HG03025 (cell line): ENCODE data around the gene ELMO3.

ENCODE experiments used
- ATAC-seq: cut with Tn5 transposase; IDR thresholded peaks from one replicate; pipeline ENCODE4 v1.9.1; 2021; ENCODE audit warnings: mild to moderate bottlenecking, moderate library complexity; ENCODE audit not compliant: unreplicated experiment, low FRiP score

ELMO3 gene, protein sequence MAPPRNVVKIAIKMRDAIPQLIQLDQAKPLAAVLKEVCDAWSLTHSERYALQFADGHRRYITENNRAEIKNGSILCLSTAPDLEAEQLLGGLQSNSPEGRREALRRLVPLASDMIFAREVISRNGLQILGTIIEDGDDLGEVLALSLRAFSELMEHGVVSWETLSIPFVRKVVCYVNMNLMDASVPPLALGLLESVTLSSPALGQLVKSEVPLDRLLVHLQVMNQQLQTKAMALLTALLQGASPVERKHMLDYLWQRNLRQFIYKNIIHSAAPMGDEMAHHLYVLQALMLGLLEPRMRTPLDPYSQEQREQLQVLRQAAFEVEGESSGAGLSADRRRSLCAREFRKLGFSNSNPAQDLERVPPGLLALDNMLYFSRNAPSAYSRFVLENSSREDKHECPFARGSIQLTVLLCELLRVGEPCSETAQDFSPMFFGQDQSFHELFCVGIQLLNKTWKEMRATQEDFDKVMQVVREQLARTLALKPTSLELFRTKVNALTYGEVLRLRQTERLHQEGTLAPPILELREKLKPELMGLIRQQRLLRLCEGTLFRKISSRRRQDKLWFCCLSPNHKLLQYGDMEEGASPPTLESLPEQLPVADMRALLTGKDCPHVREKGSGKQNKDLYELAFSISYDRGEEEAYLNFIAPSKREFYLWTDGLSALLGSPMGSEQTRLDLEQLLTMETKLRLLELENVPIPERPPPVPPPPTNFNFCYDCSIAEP

DNA sequence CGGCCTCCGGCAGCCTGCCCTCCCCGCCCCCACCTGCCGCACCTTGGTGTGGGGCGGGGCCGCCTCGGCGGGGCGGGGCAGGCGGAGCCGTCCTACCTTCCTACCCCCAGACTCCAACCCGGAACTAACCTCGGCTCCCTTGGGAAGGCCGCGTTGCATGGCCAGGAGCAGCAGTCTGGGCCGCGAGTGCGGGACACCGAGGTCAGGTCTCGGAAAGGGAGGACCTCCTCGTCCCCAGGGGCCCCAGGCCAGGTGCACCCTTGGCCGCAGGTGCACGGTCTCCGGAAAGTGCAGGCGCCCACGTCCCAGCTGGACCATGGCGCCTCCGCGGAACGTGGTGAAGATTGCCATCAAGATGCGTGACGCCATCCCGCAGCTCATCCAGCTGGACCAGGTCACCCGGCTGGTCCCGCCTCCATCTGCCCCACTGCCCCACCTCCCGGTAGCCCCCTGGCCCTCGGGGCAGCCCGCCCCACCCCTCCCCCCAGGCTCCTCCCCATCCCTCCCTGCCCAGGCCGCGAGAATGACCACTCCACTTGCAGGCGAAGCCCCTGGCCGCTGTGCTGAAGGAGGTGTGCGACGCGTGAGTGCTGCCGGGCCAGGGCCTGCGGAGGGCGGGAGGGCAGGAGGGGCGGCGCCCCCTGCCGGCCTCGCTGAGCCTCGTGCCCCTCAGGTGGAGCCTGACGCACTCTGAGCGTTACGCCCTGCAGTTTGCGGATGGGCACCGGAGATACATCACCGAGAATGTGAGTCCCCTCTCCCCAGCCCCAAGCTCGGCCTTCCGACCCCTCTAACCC, at the start of gene ELMO3:
ELMO3 (plus strand) TSS at position 121 of the 797 bp plus-strand sequence; CDS start at position 317, 196 bp downstream.
- no peak for ATAC-seq

DNA sequence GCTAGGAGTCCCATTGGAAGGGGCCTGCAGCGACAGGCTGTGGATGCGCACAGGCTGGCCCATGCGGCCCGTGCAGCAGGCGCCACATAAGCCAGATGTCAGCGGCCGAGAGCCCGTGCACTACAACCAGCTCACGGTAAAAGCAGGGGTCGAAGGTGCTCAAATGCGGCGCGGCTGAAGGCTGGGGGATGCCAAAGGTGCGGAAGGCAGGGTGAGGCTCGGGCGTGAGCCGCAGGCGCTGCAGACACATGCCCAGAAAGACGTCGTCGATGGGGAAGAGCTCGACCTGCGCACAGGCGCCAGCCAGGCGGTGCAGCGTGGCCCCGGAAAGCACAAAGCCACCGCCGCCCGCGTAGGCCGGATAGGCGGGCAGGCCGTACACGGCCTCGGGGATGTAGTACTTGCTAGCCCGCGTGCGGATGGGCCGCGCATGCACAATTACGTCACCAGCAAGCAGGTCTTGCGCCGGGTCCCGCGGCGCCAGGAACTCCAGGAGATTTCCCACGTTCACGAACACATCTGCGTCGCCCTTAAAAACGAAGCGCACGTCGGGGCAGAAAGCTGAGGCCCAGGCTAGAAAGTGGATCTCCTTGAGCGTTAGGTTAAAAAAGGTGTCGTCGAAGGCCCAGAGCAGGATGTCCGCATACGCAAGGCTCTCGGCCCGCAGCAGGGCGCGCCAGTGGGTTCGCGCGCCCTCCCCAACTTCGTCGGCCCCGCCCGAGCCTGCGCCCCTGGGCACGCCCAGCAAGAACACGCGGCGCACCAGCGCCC, 49.5 kb upstream of the ELMO3 start:
- no peak for ATAC-seq

DNA sequence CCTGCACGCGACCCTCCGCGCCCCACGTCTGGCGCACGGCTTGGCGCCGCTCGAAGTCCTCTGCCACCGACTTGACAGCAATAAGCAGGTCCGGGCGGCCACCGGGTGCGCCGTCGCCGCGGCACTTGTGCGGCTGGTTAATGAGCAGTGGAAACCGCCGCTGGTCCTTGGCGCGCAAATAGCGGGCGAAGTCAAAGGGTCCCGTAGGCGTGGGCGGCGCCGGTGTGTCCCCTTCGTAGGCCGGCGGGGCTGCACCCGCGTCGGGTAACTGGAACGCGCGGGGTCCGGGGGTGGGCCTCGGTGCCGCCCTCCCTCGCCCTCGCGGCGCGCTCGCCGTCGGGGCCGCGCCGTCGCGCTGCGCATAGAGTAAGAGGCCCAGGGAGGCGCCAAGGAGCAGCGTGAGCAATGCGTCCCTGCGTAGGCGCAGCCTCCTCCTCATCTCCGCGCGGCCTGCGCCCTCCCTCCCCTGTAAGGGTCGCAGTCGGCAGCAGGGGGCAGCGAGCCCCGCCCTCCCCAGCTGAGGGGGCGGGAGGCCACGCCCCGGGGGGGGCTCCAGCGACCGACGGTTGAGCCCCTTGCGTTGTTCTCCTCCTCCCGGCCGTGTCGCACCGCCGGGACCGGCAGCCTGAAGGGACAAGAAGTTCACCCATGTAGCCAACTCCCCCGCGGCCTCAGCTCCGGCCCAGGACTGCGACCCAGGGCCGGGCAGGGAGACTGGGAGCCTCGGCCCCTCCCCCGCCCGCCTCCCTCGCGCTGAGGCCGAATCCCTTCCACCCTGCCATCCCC, 48.7 kb upstream of the ELMO3 start:
- ATAC-seq: peak; percentile 25

DNA sequence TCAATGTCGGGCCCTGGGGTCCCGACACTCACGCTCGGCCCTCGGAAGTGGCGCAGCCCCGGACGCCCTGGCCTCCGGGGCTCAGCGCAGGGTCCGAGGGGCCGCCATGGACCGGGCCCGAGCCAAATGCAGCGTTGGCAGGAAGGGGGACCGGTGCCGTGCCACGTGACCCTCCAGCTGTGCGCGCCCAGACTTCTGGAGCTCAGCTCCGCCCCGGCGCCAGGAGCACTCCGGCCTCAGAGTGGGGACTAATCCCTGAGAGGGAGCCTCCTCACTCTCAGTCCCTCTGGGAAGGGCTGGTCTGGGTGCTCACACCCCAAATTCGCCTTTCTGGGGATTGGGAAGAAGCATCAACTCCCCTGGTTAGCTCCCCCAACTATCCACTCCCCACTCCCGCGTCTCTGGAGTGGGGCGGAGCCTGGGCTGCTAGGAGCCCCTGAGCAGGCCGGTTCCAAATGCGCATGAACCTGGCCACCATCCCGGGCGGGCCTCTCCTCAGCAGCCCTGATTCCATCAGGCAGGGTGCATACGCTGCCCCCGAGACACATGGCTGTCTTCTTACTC, 48.0 kb upstream of the ELMO3 start, which contains the start of gene B3GNT9:
B3GNT9 (minus strand) TSS at position 166 of the 564 bp plus-strand sequence. CDS start 513 bp downstream, outside the sequence.
- ATAC-seq: peak; percentile 49

DNA sequence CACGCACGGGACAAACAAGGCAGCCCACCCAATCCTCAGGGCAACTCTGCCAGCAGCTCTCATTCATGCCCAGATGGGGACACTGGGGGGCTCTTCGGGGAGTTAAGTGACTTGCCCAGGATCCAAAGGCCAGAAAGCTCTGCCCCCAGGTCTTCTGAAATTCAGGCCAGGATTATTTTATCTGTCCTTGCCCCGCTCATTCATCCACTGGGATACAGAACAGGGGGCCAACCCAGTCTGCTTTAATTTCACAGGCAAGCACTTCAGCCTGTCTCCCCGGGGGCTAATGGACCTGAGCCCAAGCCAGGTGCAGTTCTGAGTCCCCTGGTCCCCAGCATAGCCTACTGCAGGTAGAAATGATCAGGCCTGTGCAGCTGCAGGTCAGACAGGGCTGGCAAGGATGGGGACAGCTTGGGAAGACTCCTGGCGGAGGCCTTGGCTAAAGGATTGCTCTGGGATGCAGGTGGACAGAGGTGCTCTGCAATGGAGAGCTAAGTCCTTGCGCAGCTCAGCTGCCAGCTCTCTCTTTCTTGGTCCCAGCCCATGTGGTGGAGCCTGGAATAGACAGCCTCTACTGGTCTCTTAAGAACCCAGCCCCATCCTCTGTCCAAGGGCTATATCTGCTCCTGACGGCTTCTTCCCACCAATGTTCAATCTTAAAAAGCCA, 47.4 kb upstream of the ELMO3 start:
- no peak for ATAC-seq

DNA sequence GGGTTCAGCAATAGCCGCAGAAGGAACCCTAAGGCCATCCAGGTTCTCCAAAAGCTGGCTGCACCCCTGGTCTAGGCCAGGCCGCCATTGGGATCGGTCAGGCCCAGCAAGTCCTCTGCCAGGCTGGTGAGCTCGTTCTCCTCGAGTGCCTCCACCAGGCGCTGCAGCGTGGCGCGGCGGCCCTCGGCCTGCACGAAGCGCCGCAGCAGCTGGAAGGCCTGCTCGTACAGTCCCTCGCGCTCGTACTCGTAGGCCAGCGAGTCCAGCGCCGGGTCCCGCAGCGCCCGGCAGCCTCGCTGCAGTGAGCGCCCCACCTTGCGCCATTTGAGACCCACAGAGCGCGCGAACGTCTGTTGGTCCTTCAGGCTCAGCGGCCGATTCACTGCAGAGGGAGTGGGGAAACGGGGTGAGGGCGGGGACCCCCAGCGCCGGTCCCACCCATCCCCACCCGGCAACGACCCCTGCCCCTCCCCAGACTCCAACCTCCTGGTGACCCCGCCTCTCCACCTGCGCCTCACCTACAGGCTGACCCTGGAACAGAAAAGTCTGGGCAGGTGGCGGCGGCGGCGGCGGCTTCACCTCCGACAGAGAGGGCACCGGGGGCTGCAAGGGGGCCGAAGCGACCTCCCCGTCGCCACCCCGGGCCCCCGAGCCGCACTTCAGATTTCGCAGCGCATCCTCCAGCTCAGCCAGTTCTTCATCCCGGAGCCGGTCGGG, 44.2 kb upstream of the ELMO3 start:
- no peak for ATAC-seq

DNA sequence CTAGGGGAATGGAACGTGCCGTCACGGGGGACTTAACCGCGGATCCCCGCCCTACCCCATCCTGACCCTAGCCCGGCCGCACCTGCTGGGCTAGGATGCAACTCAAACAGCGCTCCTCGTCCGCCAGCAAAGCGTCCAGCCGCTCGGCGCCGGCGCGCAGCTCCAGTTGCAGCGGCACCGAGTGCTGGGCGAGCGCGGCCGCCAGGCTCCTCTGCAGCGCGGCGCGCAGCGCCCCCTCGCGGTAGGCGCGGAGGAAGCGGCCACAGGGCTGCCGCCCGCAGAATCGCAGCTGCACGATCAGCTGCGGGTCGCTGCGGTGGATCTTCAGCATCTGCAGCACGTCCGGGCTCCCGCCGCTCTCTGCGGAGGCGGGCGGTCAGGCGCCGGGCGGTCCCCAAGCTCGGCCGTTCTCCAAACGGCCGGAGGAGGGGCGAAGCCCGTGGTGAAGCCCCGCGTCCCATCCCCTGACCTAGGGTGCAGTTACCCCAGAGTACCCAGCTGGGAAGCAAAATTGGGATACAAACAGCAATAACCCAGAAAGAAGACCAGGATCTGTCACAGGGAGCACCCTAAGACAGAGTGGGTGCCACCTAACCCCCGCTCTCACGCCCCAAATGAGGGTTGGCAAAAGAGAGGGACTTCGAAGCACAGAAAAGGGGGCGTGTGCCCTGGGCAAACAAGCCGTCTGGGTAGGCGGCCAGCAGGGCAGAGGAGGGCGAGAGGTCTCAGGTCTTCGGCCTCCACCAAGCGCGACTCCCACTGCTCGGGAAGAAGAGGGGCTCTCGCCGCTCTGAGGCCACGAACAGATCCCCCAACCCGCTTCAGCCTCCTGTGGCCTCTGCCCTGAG, 43.4 kb upstream of the ELMO3 start:
- ATAC-seq: no peak

DNA sequence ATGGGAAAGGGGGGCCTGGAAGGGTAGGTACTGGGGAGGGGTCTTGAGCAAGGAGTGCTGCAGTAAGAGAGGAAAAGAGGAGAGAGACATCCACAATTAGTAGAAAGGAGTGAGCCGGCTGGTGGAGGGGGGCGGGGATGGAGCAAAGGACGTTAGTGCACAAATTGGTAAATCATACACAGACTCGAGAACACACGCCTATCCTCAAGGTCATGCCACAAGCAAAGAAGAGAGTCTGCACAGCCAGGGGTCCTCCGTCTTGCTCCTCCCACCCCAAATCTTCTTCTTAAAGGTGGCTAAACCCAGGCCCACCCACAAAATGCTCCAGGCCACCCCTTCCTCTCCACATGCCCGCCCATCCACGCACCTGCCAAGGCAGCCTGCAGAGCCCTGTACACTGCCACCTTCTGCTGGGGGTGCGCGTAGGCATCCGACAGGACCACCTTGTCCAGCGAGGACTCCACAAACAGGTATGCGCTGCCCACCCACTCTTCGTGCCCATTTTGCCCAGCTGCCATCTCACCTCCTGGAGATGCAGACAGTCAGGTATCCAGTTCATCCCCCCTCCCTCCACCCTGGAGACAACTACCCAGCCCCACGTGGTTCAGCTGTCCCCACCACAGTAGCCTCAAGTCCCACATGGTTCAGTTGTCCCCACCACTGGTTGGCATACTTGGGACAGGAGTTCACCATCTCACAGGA, 42.6 kb upstream of the ELMO3 start:
- ATAC-seq: no peak

DNA sequence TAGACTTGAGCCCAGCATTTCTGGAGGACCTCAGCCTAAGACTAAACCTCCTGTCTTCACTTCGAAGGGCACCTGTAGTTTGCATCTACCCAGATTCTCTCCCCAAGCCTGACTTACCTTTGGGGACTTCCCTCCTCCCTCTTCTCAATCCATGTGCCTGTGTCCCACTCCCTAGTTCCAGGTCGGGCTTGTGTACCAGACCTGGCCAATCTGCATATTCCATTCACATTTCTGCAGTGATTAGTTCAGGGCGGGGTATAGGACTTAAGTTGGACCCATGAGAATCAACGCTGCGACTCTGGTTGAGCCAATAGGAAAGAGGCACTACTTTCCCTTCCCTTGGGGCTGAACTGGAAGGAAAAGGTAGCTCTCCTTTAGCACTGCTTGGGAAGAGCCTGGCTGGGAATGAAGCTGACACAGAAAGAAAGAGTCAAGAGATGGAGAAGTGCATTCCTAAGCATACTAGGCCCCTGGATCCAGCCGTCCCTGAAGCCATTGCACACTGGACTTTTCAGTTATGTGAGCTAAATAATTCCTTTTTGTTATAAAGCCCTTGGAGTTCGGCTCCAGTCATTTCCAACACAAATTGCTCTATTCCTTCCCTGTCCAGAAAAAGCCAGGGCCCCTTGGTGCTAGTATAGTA, 41.7 kb upstream of the ELMO3 start:
- ATAC-seq: no peak

DNA sequence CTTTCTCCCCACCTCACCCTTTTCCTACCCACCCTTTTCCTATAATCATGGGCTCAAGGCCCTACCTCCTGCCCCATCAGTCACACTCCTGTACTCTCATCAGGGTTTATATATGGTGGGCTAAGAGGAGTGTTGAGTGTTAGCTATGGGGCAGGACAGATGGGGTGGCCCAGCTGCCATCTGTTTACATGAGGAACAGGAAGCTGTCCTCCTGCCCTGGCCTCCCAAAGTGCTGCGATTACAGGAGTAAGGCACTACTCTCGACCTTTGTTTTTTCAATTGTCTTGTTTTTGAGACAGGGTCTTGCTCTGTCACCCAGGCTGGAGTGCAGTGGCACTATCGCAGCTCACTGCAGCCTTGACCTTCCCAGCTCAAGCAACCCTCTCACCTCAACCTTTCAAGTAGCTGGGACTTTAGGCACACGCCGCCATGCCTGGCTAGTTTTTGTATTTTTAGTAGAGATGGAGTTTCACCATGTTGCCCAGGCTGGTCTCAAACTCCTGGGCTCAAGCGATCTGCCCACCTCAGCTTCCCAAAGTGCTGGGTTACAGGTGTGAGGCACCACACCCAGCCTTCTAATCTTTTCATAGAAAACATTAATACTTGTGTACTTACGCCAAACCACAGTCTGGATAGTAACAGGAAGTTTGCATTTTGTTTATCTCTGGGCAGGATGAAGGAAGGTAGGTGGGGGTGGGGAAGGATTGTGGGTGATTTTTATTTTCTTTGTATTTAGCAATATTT, 40.9 kb upstream of the ELMO3 start:
- ATAC-seq: no peak

DNA sequence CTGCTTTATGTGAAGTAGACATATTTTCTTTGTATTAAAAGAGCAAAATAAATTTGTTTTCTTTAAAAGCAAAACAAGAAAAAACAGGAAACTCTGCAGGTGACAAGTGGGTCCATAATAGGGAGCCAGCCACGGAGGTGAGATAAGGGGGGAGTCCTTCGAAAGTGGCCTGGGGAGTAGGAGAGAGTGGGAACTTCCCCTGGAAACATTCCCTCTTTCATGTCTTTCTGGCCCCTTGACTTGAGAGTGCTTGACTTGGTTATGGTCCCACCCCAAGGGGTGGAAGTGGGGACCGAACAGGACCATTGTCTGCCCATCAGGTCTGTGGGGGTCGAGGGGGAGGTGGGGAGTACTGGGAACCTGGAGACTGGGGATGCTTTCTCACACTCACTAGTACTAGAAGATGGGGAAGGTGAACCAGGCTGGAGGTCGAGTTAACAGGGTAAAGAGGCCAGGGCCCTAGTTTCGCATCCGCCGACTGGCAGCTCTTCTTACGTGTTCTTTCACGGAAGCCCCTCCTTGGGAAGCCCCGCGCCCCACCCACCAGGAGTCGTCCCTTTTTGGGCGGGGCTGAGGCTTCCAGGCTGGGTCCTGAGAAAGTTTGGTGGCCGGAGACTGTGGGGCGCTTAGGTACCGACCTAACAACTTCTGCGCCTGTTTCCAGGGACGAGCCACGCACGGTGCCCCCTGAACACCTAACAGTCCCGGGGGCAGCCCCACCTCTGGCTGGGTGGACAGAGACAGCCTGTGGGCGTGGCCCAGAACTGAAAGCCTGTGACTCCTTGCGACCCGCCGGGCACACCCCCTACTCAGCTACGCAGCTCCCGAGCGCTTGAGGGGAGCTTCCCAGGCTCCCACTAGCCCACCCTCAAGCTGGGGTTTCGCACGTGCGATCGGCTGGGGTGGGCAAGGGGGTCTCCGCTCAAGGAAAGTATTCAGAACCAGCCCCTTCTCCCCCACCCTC, 40.0 kb upstream of the ELMO3 start:
- peak; percentile 28 for ATAC-seq

DNA sequence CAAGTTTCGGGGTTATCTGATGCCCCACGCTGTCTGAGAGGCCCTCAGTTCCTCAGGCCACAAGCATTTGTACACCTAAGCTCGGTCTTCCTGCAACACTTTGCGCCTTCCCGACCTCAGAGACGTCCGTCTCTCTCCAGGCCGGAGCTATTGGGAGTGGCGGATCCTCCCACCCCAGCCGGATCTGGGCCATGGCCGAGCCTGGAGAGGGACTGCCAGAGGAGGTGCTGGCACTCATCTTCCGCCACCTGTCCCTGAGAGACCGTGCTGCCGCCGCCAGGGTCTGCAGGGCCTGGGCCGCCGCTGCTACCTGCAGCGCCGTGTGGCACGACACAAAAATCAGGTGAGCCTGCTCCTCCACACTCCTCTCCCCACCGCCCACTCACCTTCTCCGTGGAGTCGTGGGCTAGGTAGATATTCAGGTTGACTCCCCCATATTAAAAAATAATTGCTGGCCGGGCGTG, 37.3 kb upstream of the ELMO3 start:
- no peak for ATAC-seq

DNA sequence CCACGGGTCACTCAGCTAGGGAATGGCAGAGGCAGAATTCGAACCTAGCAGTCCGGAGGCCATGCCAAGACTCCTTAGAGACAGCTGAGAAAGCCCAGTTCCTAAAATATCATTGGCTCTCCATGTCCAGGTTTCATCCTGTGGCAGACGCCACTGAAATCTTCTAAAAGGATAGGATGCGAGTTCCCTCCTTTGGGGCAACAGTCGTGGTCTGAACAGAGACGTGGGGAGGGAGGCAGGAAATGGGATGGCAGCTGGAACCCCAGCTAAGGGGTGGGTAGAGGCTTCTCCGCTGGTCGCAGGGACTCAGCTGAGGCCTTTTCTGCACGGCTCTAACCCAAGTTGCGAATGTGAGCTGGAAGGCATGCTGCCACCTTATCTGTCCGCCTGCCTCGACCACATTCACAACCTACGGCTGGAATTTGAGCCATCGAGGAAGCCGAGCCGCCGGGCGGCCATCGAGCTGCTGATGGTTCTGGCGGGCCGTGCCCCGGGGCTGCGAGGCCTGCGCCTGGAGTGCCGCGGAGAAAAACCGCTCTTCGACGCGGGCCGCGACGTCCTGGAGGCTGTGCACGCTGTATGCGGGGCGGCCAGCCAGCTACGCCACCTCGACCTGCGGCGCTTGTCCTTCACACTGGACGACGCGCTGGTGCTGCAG, 36.3 kb upstream of the ELMO3 start:
- no peak for ATAC-seq
